Suprapubic skin (tissue), 4 donors: ENCODE results near the gene TEDDM1. TPM values are rescaled to one million over a fixed set of nuclear protein-coding genes. Genes with fewer than 3 reads are reported as not detected.

Experiments
- DNase-seq, 2 donors: peaks; one replicate each; pipeline ENCODE4 v3.0.0-alpha.2; 2019; ENCODE audit warnings: low spot score in 2 of 2
- H3K27ac ChIP-seq: fragments of 200-600 bp; sonication (generic); one replicate; pipeline ENCODE4 v1.5.1; 2019
- H3K27me3 ChIP-seq: fragments of 200-600 bp; sonication (generic); one replicate; pipeline ENCODE4 v1.5.1; 2019
- H3K36me3 ChIP-seq: fragments of 200-600 bp; sonication (generic); one replicate; pipeline ENCODE4 v1.5.1; 2019
- H3K4me1 ChIP-seq: fragments of 200-600 bp; sonication (generic); one replicate; pipeline ENCODE4 v1.5.1; 2019
- H3K4me3 ChIP-seq: fragments of 200-600 bp; sonication (generic); one replicate; pipeline ENCODE4 v1.5.1; 2019; ENCODE audit warnings: mild to moderate bottlenecking
- H3K9me3 ChIP-seq: fragments of 200-600 bp; sonication (generic); one replicate; pipeline ENCODE4 v1.5.1; 2019
- EP300 ChIP-seq: sonication (generic); formaldehyde crosslinking; IDR thresholded peaks from one replicate; pipeline ENCODE4 v1.6.1; 2017; ENCODE audit warnings: antibody characterized with exemption
- POLR2A ChIP-seq, 2 donors: fragments of 450-650 bp; IDR thresholded peaks; one replicate each; pipeline ENCODE4 v1.6.1; 2017; ENCODE audit warnings: antibody characterized with exemption in 2 of 2, mild to moderate bottlenecking in 2 of 2, moderate library complexity in 2 of 2
- POLR2AphosphoS5 ChIP-seq, 3 donors: sonication (generic); formaldehyde crosslinking; IDR thresholded peaks; one replicate each; pipeline ENCODE4 v1.6.1; 2017; ENCODE audit warnings: antibody characterized with exemption in 3 of 3
- WGBS: methylation state at CpG from one replicate; pipeline ENCODE4 v1.1.5; 2018; 5-methylcytosine and 5-hydroxymethylcytosine counted together
- total RNA-seq, 4 donors: library from RNA; depleted of rRNA; stranded (reverse); fragments of >200 nt; gene quantifications; one replicate each; pipeline ENCODE4 v1.1.0, GENCODE V29; 2016
- TF ChIP-seq, protein P1 (sequence below), 2 donors: fragments of 200-600 bp in 1 of 2; fragments of 450-650 bp in 1 of 2; sonication (generic) in 1 of 2; IDR thresholded peaks; one replicate each; pipeline ENCODE4 v1.5.1; 2016 to 2019; ENCODE audit warnings: antibody characterized with exemption in 2 of 2, mild to moderate bottlenecking in 1 of 2, moderate library complexity in 1 of 2

TEDDM1 gene
- total RNA-seq, 4 donors from 2014 or later = not detected

DNA sequence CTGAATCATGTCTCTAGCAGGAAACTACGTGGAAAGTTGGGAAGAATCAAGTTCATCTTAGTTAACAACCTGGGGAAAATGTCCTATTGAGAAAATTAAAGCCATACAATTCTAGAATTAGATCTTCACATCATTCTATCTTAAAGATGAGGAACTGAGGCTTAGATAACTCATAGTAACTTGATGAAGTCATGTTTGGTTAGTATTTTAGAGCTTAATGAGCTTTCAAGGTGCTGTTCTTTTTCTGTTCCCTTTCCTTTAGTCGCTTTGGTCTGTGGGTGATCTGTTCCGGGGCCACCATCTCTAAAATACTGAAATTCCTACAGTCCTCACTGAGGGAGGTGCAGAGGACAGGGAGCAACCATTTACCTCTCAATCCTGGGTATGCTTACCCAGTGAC, 4.6 kb downstream of the TEDDM1 start:
- H3K4me1 ChIP-seq = peaks cover 35% of the 10 kb centered on the region
- no peak overlapping the region for H3K4me3 ChIP-seq
- no peaks in the 10 kb centered on the region for H3K36me3 ChIP-seq
- no peak for DNase-seq
- no peaks in the 10 kb centered on the region for H3K9me3 ChIP-seq
- no peak overlapping the region for H3K27ac ChIP-seq
- H3K27me3 ChIP-seq = no peaks in the 10 kb centered on the region
- TF ChIP-seq, protein P1, sequence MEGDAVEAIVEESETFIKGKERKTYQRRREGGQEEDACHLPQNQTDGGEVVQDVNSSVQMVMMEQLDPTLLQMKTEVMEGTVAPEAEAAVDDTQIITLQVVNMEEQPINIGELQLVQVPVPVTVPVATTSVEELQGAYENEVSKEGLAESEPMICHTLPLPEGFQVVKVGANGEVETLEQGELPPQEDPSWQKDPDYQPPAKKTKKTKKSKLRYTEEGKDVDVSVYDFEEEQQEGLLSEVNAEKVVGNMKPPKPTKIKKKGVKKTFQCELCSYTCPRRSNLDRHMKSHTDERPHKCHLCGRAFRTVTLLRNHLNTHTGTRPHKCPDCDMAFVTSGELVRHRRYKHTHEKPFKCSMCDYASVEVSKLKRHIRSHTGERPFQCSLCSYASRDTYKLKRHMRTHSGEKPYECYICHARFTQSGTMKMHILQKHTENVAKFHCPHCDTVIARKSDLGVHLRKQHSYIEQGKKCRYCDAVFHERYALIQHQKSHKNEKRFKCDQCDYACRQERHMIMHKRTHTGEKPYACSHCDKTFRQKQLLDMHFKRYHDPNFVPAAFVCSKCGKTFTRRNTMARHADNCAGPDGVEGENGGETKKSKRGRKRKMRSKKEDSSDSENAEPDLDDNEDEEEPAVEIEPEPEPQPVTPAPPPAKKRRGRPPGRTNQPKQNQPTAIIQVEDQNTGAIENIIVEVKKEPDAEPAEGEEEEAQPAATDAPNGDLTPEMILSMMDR (IDR thresholded peaks at IDR 0.05) = no peak
- TF ChIP-seq EP300 = no peak
- no peak for TF ChIP-seq POLR2AphosphoS5 (IDR thresholded peaks at IDR 0.05)
- TF ChIP-seq POLR2A (IDR thresholded peaks at IDR 0.05) = no peak
- WGBS = 92% methylated on average over 3 of the region's 3 CpGs

DNA sequence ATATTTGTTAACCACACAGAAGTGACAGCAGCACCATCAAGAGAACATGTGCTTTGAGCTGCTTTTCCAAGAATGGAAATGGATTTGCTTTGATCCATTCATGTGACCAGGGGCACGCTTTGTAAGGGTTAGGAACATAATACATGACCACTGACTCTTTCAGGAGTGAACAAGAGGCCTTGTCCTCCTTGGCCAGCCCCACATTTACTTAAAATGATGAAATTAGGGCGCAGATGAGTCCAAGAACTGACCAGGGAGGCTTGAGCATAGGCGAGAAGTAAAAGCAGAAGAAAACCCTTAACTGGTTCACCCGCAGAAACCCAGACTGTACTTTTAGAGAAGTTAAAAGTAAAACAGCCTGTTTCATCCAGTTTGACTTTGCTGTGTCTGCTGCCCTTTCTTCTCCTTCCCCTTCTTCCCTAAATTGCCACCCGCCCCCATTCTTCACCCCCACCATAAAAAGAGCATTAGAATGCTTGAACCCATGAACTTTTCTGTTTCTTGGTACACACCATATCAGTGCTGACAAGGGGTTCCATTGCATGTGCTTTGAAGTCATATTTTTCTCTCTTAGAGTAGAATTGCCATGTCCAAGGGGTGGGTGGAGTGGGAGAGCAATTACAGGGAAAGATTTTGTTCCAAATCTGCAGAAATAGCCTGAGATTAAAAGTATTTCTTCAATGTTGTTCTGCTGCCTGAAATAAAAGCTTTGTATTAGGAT, 6.3 kb downstream of the TEDDM1 start:
- H3K27me3 ChIP-seq = no peaks in the 10 kb centered on the region
- H3K36me3 ChIP-seq = no peaks in the 10 kb centered on the region
- H3K9me3 ChIP-seq = no peaks in the 10 kb centered on the region
- H3K4me3 ChIP-seq = no peak overlapping the region
- peak overlapping the region; percentile 36 for H3K27ac ChIP-seq
- peaks cover 35% of the 10 kb centered on the region for H3K4me1 ChIP-seq
- WGBS = 51% methylated on average over 5 of the region's 5 CpGs
- TF ChIP-seq POLR2A (IDR thresholded peaks at IDR 0.05) (no peak), POLR2AphosphoS5 (IDR thresholded peaks at IDR 0.05) (no peak), EP300 (no peak)
- TF ChIP-seq, protein P1 (IDR thresholded peaks at IDR 0.05) = no peak
- no peak for DNase-seq

DNA sequence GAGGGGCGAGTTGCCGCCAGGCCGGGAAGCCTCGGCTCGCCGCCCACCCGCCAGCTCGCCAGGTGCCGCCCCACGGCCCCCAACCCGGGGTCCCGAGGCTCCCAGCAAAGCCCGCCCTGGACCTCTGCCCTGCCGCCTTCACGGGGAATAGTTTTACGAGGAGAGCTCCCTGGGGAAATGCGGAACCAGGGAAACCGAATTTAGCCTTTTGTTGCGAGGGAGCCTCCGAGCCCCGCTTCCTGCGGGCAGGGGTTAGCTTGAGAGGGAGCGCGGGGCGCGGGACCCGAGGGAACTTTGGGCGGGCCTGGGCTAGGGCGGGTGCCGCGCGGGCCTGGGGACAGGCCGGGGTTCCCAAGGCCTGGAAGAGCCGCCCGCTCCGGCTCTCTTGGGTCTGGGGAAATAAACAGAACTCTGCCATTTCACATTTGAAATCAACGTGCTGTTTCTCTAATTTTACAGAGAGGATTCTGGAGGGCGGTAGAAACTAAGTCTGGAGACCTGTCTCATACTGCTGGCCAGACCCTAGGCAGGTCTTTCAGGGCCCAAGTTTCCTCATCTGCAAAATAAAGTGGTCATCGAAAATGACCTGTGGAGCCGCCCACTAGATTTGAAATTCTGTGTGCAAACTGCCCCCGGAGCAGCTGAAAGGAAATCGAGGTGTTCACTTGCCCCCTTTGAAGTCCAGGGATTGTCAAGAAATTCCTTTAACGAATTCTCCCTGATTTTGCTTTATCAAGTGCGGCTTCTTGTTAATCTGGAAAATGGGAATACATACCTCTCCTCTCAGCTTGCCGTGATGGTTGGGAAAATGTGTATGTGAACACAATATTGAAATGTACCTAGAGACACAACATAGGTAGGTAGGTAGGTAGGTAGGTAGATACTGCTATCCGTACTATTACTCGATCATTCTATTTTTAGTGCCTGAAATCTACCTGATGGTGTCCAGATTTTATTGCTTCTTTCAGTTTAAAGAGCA, 8.1 kb downstream of the TEDDM1 start:
- Histone ChIP-seq H3K27ac (peak overlapping the region; percentile 99), H3K4me1 (peaks cover 48% of the 10 kb centered on the region), H3K27me3 (no peaks in the 10 kb centered on the region), H3K36me3 (peaks cover 16% of the 10 kb centered on the region), H3K4me3 (peak overlapping the region; percentile 83), H3K9me3 (no peaks in the 10 kb centered on the region)
- peak in 1 of 2 donors; percentile 84 for DNase-seq
- TF ChIP-seq EP300 (no peak), POLR2AphosphoS5 (IDR thresholded peaks at IDR 0.05) (no peak), POLR2A (IDR thresholded peaks at IDR 0.05) (no peak)
- TF ChIP-seq, protein P1 (IDR thresholded peaks at IDR 0.05) = no peak
- WGBS = 24% methylated on average over 27 of the region's 47 CpGs

DNA sequence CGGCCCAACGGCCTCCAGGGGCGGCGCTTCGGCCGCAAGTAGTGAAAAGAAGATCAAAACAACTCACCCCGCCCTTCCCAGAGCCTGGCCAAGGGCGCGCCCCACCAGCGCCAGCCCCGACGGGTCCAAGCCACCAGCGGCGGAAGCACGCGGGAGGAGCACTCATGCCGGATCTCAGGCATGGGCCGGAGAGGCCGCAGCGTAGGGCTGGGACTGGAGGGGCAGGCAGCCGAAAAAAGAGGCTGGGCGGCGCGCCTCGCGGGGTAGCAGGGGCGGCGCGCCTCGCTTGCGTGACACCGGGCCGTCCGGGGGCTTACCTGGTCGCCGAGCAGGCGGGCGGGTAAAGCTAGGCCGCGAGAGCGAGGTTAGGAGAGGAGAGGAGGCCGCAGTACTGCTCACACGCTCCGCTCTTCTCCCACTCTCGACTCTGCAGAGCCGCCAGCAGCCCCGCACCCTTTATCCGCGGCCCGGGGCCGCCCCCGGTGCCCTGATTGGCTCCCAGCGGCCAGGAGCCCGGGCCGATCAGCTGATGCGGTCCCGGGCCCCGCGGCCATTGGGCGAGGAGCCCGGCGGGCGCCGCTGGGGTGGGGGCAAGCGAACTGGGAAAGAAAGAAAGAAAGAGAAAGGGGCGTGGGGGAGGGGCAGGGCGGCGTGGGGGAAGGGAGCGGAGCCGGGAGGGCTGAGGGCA, 9.0 kb downstream of the TEDDM1 start, which contains the start of gene GLUL:
GLUL (minus strand) TSS at position 429 of the 688 bp plus-strand sequence. CDS start 3,053 bp downstream, outside the sequence.
- WGBS = 0% methylated on average over 54 of the region's 70 CpGs
- DNase-seq = peak; percentile 95
- H3K36me3 ChIP-seq = peaks cover 25% of the 10 kb centered on the region
- H3K27me3 ChIP-seq = no peaks in the 10 kb centered on the region
- peaks cover 50% of the 10 kb centered on the region for H3K4me1 ChIP-seq
- H3K4me3 ChIP-seq = peak within 1 kb of the TSS; percentile 83
- H3K27ac ChIP-seq = peak within 1 kb of the TSS; percentile 99
- TF ChIP-seq EP300 (no peak), POLR2A (IDR thresholded peaks at IDR 0.05) (peak; percentile 93 to 99), POLR2AphosphoS5 (IDR thresholded peaks at IDR 0.05) (peak; percentile 27 to 88 (median 67))
- TF ChIP-seq, protein P1 (IDR thresholded peaks at IDR 0.05) = no peak
- no peaks in the 10 kb centered on the region for H3K9me3 ChIP-seq
